RWPE1 (cell line): ENCODE results near the gene ATP1A4.

ENCODE experiments used
- CTCF ChIA-PET: fragments of 350-600 bp; sonication (Branson Sonifier 250); formaldehyde crosslinking; extraction: SDS; loops from one replicate; lab custom pipeline; 2021; lab: Yijun Ruan, JAX
- POLR2A ChIA-PET: fragments of 400-600 bp; formaldehyde crosslinking; extraction: SDS; loops from one replicate; lab custom pipeline; 2020; ENCODE audit warnings: antibody characterized with exemption; ENCODE audit not compliant: low non-redundant PET; lab: Yijun Ruan, JAX
- DNase-seq: peaks from one replicate; pipeline ENCODE4 v3.0.0; 2012; ENCODE audit warnings: low spot score
- H3K27ac ChIP-seq: fragments of 450-650 bp; 2 replicates; pipeline ENCODE4 v1.5.1; 2017
- CTCF ChIP-seq: fragments of 450-650 bp; conservative IDR thresholded peaks from 2 replicates; pipeline ENCODE4 v1.5.1; 2017; ENCODE audit warnings: low read depth, mild to moderate bottlenecking

ATP1A4 gene

DNA sequence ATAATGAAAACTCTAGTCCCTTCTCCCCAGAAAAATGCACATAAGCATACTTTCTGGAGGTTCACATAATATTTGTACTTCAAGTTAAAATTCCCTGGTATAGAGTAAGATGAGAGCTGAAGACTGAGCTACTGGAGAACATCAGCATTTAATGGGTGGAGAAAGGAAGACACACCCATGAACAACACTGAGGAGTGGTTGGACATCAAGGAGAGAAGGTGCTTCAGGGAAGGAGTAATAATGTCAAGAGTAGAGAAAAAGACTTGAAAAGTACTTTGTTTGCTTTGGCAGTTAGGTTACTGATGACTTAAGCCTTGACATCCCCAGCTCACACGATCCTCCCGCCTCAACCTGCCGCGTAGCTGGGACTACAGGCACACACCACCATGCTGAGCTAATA is 75.6 kb downstream of the ATP1A4 start:
- H3K27ac ChIP-seq: no peak overlapping the region
- ChIA-PET POLR2A (no interaction called here), CTCF (no interaction called here)
- no peak for DNase-seq
- TF ChIP-seq CTCF: no peak

GRCh38 chr1:160227561-160227960 is 76.2 kb downstream of the ATP1A4 start:
- DNase-seq: no peak
- TF ChIP-seq CTCF: no peak
- no peak overlapping the region for H3K27ac ChIP-seq
- ChIA-PET POLR2A (no interaction called here), CTCF (no interaction called here)

- ChIA-PET CTCF (interaction anchor here (0.7 kb wide), 1 partner anchor 30 kb away, joined by 4 read pairs; no protein-coding TSS in a partner anchor), POLR2A (interaction anchor here (0.8 kb wide), 1 partner anchor 108 kb away, joined by 8 read pairs; no protein-coding TSS in a partner anchor)
- no peak for TF ChIP-seq CTCF
- no peak overlapping the region for H3K27ac ChIP-seq
- no peak for DNase-seq
Measured at GRCh38 chr1:160228431-160228830, 77.0 kb downstream of the ATP1A4 start.

DNA sequence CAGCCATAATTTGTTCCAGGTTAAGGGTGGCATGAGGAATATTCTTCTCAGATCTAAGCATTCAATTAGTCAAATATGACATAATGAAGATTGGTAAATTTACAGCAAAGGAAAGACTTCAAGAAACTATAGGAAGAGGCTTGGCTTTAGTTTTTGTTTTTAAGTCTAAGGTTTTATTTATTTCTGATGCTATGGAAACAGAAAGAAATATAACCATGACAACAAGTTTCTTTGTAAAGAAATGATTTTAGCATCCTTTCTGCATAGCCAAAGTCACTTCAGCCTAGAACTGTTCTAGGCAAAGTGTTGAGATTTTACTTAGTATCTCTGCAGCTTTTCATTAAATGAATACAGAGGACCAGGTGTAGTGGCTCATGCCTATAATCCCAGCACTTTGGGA is 81.5 kb downstream of the ATP1A4 start:
- no peak for DNase-seq
- no peak for TF ChIP-seq CTCF
- ChIA-PET CTCF (interaction anchor here (1.1 kb wide), 1 partner anchor 19 kb away, joined by 3 read pairs; no protein-coding TSS in a partner anchor), POLR2A (no interaction called here)
- H3K27ac ChIP-seq: no peak overlapping the region
